Measurements from ENCODE around the gene NKAIN4.

Gene NKAIN4

GRCh38 chr20:63214514-63214913 is 39.7 kb downstream of the NKAIN4 start:
- H3K27ac ChIP-seq: no peak overlapping the region
- DNase-seq (ENCODE audit: low spot score): no peak
- TF ChIP-seq CTCF (conservative IDR thresholded peaks at IDR 0.05; ENCODE audit: low read depth): no peak
- POLR2A ChIA-PET (ENCODE audit: low non-redundant PET): interaction anchor here (1.1 kb wide), 1 partner anchor 38 kb away, joined by 3 read pairs; no protein-coding TSS in a partner anchor
- CTCF ChIA-PET: interaction anchor here (0.9 to 5.2 kb wide), 10 partner anchors 8 to 158 kb away, joined by 3 to 46 read pairs (median 8); partner anchors contain the start of gene ARFGAP1

DNA sequence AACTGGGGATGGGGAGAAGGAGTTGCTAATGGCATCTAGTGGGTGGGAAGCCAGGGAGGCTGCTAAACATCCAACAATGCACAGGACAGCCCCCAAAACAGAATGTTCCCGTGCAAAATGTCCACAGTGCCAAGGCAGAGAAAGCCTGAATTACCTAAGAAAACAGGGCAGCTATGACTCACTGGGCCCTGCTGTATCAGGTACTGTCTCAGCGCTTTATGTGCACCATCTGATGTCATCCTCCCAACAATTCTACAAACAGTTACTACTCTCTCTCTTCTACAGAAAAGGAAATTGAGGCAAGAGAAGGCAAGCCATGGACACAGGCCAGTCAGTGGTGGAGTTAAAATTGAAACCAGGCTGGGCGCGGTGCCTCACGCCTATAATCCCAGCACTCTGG is 41.5 kb downstream of the NKAIN4 start:
- ChIA-PET CTCF (interaction anchor here (0.5 to 5.2 kb wide), 5 partner anchors 10 to 32 kb away, joined by 3 to 46 read pairs (median 7); no protein-coding TSS in a partner anchor), POLR2A (ENCODE audit: low non-redundant PET) (no interaction called here)
- TF ChIP-seq CTCF (conservative IDR thresholded peaks at IDR 0.05; ENCODE audit: low read depth): no peak
- DNase-seq (ENCODE audit: low spot score): peak; percentile 71
- H3K27ac ChIP-seq: peak overlapping the region; percentile 31

DNA sequence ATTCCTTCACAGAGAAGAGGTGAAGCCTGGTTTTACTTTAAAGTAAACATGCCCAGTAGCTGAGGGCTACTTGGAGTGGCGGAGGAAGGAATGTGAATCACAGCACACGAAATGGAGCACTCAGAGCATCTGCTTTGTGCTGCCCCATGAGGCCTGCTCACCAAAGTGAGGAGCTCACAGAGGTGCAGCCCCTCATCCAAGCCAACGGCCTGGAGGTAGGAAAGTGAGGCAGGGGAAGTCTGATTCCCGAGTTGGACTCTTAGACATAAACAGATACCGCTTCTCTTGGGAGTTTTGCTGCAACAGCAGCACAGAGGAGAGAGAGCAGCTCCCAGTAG is 41.9 kb downstream of the NKAIN4 start:
- TF ChIP-seq CTCF (conservative IDR thresholded peaks at IDR 0.05; ENCODE audit: low read depth): no peak
- CTCF ChIA-PET: interaction anchor here (0.5 to 5.2 kb wide), 6 partner anchors 10 to 166 kb away, joined by 3 to 46 read pairs (median 6); no protein-coding TSS in a partner anchor
- POLR2A ChIA-PET (ENCODE audit: low non-redundant PET): no interaction called here
- peak overlapping the region; percentile 31 for H3K27ac ChIP-seq
- DNase-seq (ENCODE audit: low spot score): no peak

GRCh38 chr20:63210011-63210605 is 44.2 kb downstream of the NKAIN4 start:
- DNase-seq (ENCODE audit: low spot score): peak; percentile 46
- no peak for TF ChIP-seq CTCF (conservative IDR thresholded peaks at IDR 0.05; ENCODE audit: low read depth)
- POLR2A ChIA-PET (ENCODE audit: low non-redundant PET): no interaction called here
- CTCF ChIA-PET: interaction anchor here (1.1 to 1.9 kb wide), 4 partner anchors 13 to 23 kb away, joined by 3 to 12 read pairs (median 4); no protein-coding TSS in a partner anchor
- peak overlapping the region; percentile 63 for H3K27ac ChIP-seq

GRCh38 chr20:63208346-63208909 is 45.8 kb downstream of the NKAIN4 start:
- POLR2A ChIA-PET (ENCODE audit: low non-redundant PET): no interaction called here
- H3K27ac ChIP-seq: peak overlapping the region; percentile 19; the same call in 1 of the 2 replicates
- DNase-seq (ENCODE audit: low spot score): no peak
- CTCF ChIA-PET: interaction anchor here (0.5 to 3.4 kb wide), 3 partner anchors 15 to 555 kb away, joined by 3 to 16 read pairs (median 5); no protein-coding TSS in a partner anchor
- TF ChIP-seq CTCF (conservative IDR thresholded peaks at IDR 0.05; ENCODE audit: low read depth): no peak

DNA sequence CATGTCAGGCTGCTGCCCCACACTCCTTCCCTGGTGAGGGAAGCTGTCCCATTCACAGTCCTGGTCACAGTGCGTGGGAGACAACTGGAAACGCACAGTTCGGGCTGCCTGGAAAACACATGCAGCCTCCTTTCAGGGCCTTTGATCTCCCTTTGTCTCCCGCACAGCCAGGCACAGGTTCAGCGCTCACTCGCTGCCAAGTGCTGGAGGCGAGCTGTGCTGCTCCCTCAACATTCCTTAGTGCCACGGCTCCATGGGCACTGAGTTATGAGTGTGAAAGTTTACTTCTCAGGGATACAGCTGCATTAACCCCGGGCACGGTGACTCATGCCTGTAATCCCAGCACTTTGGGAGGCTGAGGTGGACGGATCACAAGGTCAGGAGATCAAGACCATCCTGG is 47.4 kb downstream of the NKAIN4 start:
- TF ChIP-seq CTCF (conservative IDR thresholded peaks at IDR 0.05; ENCODE audit: low read depth): no peak
- peak; percentile 90 for DNase-seq (ENCODE audit: low spot score)
- POLR2A ChIA-PET (ENCODE audit: low non-redundant PET): no interaction called here
- peak overlapping the region; percentile 52 for H3K27ac ChIP-seq
- CTCF ChIA-PET: interaction anchor here (0.8 to 3.4 kb wide), 5 partner anchors 8 to 56 kb away, joined by 3 to 16 read pairs (median 4); no protein-coding TSS in a partner anchor
